ENCODE measurements around the gene LPP.

GRCh38 chr3:188241072-188241471, 87.1 kb downstream of the LPP start:
- no peak for TF ChIP-seq CTCF (IDR thresholded peaks at IDR 0.05)
- TF ChIP-seq POLR2AphosphoS5 (IDR thresholded peaks at IDR 0.05) = peak in 2 of 3 donors; percentile 51 to 76

Measured in stomach (tissue), 4 donors.